Right atrium auricular region (tissue), 2 donors: ENCODE data around the gene ARMC9. TPM values are rescaled to one million over a fixed set of nuclear protein-coding genes. Genes with fewer than 3 reads are reported as not detected.

Source experiments
- DNase-seq: peaks from one replicate; pipeline ENCODE4 v3.0.0-alpha.2; 2019; ENCODE audit warnings: low spot score
- H3K27ac ChIP-seq, 2 donors: fragments of 200-600 bp; sonication (generic); 1 replicate in 1 of 2; 2 replicates in 1 of 2; pipeline ENCODE4 v1.5.1; 2016 to 2019
- H3K27me3 ChIP-seq, 2 donors: fragments of 200-600 bp; sonication (generic); one replicate each; pipeline versions ENCODE4 v1.5.1 to v1.6.0; 2017 to 2019
- H3K36me3 ChIP-seq: fragments of 200-600 bp; sonication (generic); one replicate; pipeline ENCODE4 v1.5.1; 2016
- H3K4me1 ChIP-seq, 2 donors: fragments of 200-600 bp; sonication (generic); one replicate each; pipeline versions ENCODE4 v1.5.1 to v1.6.0; 2017 to 2019
- H3K4me3 ChIP-seq, 2 donors: fragments of 200-600 bp; sonication (generic); 1 replicate in 1 of 2; 2 replicates in 1 of 2; pipeline ENCODE4 v1.5.1; 2017 to 2019; ENCODE audit warnings: mild to moderate bottlenecking in 1 of 2, moderate library complexity in 1 of 2
- H3K9me3 ChIP-seq, 2 donors: fragments of 200-600 bp; sonication (generic); one replicate each; pipeline ENCODE4 v1.5.1; 2019
- CTCF ChIP-seq, 2 donors: fragments of 200-600 bp; sonication (generic); IDR thresholded peaks; one replicate each; pipeline ENCODE4 v1.5.1; 2019; ENCODE audit warnings: antibody characterized with exemption in 2 of 2
- total RNA-seq, 2 donors: library from RNA; depleted of rRNA; stranded (reverse); fragments of >200 nt; gene quantifications; one replicate each; pipeline ENCODE4 v1.1.0, GENCODE V29; 2016

The ARMC9 gene
- total RNA-seq, 2 donors from 2014 or later = 2.0 to 2.9 TPM

GRCh38 chr2:231288590-231288989 lies 90.2 kb downstream of the ARMC9 start:
- no peak overlapping the region for H3K4me3 ChIP-seq
- H3K4me1 ChIP-seq = no peaks in the 10 kb centered on the region
- no peak overlapping the region for H3K27ac ChIP-seq
- H3K27me3 ChIP-seq = no peaks in the 10 kb centered on the region
- no peaks in the 10 kb centered on the region for H3K36me3 ChIP-seq
- no peaks in the 10 kb centered on the region for H3K9me3 ChIP-seq
- DNase-seq = no peak
- TF ChIP-seq CTCF (IDR thresholded peaks at IDR 0.05) = no peak

GRCh38 chr2:231290321-231291015 lies 92.0 kb downstream of the ARMC9 start:
- Histone ChIP-seq H3K4me3 (no peak overlapping the region), H3K27ac (no peak overlapping the region), H3K36me3 (no peaks in the 10 kb centered on the region), H3K9me3 (no peaks in the 10 kb centered on the region), H3K27me3 (no peaks in the 10 kb centered on the region), H3K4me1 (peaks cover 0 to 8% of the 10 kb centered on the region in 2 donors)
- no peak for DNase-seq
- no peak for TF ChIP-seq CTCF (IDR thresholded peaks at IDR 0.05)

- Histone ChIP-seq H3K27me3 (no peaks in the 10 kb centered on the region), H3K36me3 (no peaks in the 10 kb centered on the region), H3K27ac (no peak overlapping the region), H3K4me1 (peaks cover 0 to 12% of the 10 kb centered on the region in 2 donors), H3K9me3 (no peaks in the 10 kb centered on the region), H3K4me3 (no peak overlapping the region)
- DNase-seq = no peak
- no peak for TF ChIP-seq CTCF (IDR thresholded peaks at IDR 0.05)
Observed at GRCh38 chr2:231292472-231293134, 94.2 kb downstream of the ARMC9 start.

GRCh38 chr2:231293163-231293562 lies 94.7 kb downstream of the ARMC9 start:
- Histone ChIP-seq H3K9me3 (no peaks in the 10 kb centered on the region), H3K27ac (no peak overlapping the region), H3K36me3 (no peaks in the 10 kb centered on the region), H3K4me3 (no peak overlapping the region), H3K4me1 (peaks cover 0 to 12% of the 10 kb centered on the region in 2 donors), H3K27me3 (no peaks in the 10 kb centered on the region)
- no peak for DNase-seq
- TF ChIP-seq CTCF (IDR thresholded peaks at IDR 0.05) = no peak

GRCh38 chr2:231294116-231294515 lies 95.7 kb downstream of the ARMC9 start:
- Histone ChIP-seq H3K27ac (no peak overlapping the region), H3K36me3 (no peaks in the 10 kb centered on the region), H3K4me1 (peaks cover 0 to 12% of the 10 kb centered on the region in 2 donors), H3K27me3 (no peaks in the 10 kb centered on the region), H3K4me3 (no peak overlapping the region), H3K9me3 (no peaks in the 10 kb centered on the region)
- no peak for DNase-seq
- TF ChIP-seq CTCF (IDR thresholded peaks at IDR 0.05) = no peak
